SK-N-SH treated with all-trans-retinoic acid at 6 μM for 48 hours (cell line): ENCODE results near the gene BUB3.
A peak's percentile ranks its signal among the peaks of the same experiment; 100 is the strongest.

Experiments used
- ATAC-seq: fragments of 200-7000 bp; cut with Tn5 transposase; 3 replicates; pipeline ENCODE4 v1.9.1; 2020; ENCODE audit warnings: mild to moderate bottlenecking, moderate library complexity
- ARNTL ChIP-seq: fragments of 450-650 bp; formaldehyde crosslinking; IDR thresholded peaks from 2 replicates; pipeline ENCODE4 v1.5.0; 2020; ENCODE audit warnings: low read depth, mild to moderate bottlenecking, moderate library complexity, borderline replicate concordance
- BACH2 ChIP-seq: fragments of 250-450 bp; sonication (Bioruptor Pico); IDR thresholded peaks from 2 replicates; pipeline ENCODE4 v1.9.0; 2021; ENCODE audit warnings: mild to moderate bottlenecking, borderline replicate concordance
- CSDC2 ChIP-seq: fragments of 250-450 bp; sonication (Bioruptor Pico); IDR thresholded peaks from 2 replicates; pipeline ENCODE4 v1.5.0; 2020; ENCODE audit warnings: mild to moderate bottlenecking, moderate library complexity
- ESRRG ChIP-seq: fragments of 250-450 bp; sonication (Bioruptor Pico); IDR thresholded peaks from 2 replicates; pipeline ENCODE4 v1.6.1; 2021; ENCODE audit warnings: mild to moderate bottlenecking
- GLIS3 ChIP-seq: fragments of 250-450 bp; sonication (Bioruptor Pico); IDR thresholded peaks from 2 replicates; pipeline ENCODE4 v1.5.0; 2020; ENCODE audit warnings: mild to moderate bottlenecking, moderate library complexity
- OSR1 ChIP-seq: fragments of 250-450 bp; sonication (Bioruptor Pico); IDR thresholded peaks from 2 replicates; pipeline ENCODE4 v1.8.0; 2022; ENCODE audit warnings: moderate library complexity, mild to moderate bottlenecking, inconsistent platforms
- PPARA ChIP-seq: fragments of 250-450 bp; sonication (Bioruptor Pico); IDR thresholded peaks from 2 replicates; pipeline ENCODE4 v1.5.0; 2020; ENCODE audit warnings: mild to moderate bottlenecking, borderline replicate concordance
- RARB ChIP-seq: fragments of 250-450 bp; sonication (Bioruptor Pico); IDR thresholded peaks from 2 replicates; pipeline ENCODE4 v1.8.0; 2021; ENCODE audit warnings: mild to moderate bottlenecking, moderate library complexity
- SNAI2 ChIP-seq: fragments of 250-450 bp; sonication (Bioruptor Pico); IDR thresholded peaks from 2 replicates; pipeline ENCODE4 v1.5.0; 2020; ENCODE audit warnings: mild to moderate bottlenecking, moderate library complexity
- TCF4 ChIP-seq: fragments of 250-450 bp; sonication (Bioruptor Pico); IDR thresholded peaks from 2 replicates; pipeline ENCODE4 v1.8.0; 2021; ENCODE audit warnings: mild to moderate bottlenecking, moderate library complexity, borderline replicate concordance
- TOX ChIP-seq: fragments of 250-450 bp; sonication (Bioruptor Pico); IDR thresholded peaks from 2 replicates; pipeline ENCODE4 v1.8.0; 2021; ENCODE audit warnings: mild to moderate bottlenecking, moderate library complexity, borderline replicate concordance
- ZC3H10 ChIP-seq: fragments of 250-450 bp; sonication (Bioruptor Pico); IDR thresholded peaks from 2 replicates; pipeline ENCODE4 v1.5.1; 2021; ENCODE audit warnings: mild to moderate bottlenecking, moderate library complexity
- ZFP3 ChIP-seq: fragments of 250-450 bp; sonication (Bioruptor Pico); IDR thresholded peaks from 2 replicates; pipeline ENCODE4 v1.5.0; 2020; ENCODE audit warnings: mild to moderate bottlenecking, moderate library complexity
- ZFP30 ChIP-seq: fragments of 450-650 bp; formaldehyde crosslinking; IDR thresholded peaks from 2 replicates; pipeline ENCODE4 v1.5.0; 2022; ENCODE audit warnings: mild to moderate bottlenecking, moderate library complexity
- ZNF565 ChIP-seq: fragments of 450-650 bp; formaldehyde crosslinking; conservative IDR thresholded peaks from 2 replicates; pipeline ENCODE4 v1.5.0; 2020; ENCODE audit warnings: low read depth, mild to moderate bottlenecking, moderate library complexity
- ZNF70 ChIP-seq: fragments of 450-650 bp; formaldehyde crosslinking; IDR thresholded peaks from 2 replicates; pipeline ENCODE4 v1.5.0; 2020; ENCODE audit warnings: mild to moderate bottlenecking, moderate library complexity
- ZNF8 ChIP-seq: fragments of 450-650 bp; formaldehyde crosslinking; IDR thresholded peaks from 2 replicates; pipeline ENCODE4 v1.5.0; 2020; ENCODE audit warnings: mild to moderate bottlenecking, moderate library complexity
- TF ChIP-seq, protein P1 (sequence below): fragments of 250-450 bp; sonication (Bioruptor Pico); IDR thresholded peaks from 2 replicates; pipeline ENCODE4 v1.5.1; 2021; ENCODE audit warnings: mild to moderate bottlenecking, moderate library complexity
- TF ChIP-seq, protein P2 (sequence below): fragments of 250-450 bp; sonication (Bioruptor Pico); IDR thresholded peaks from 2 replicates; pipeline ENCODE4 v1.8.0; 2020; ENCODE audit warnings: mild to moderate bottlenecking, moderate library complexity, borderline replicate concordance
- TF ChIP-seq, protein P3 (sequence below): fragments of 250-450 bp; sonication (Bioruptor Pico); IDR thresholded peaks from 2 replicates; pipeline ENCODE4 v1.5.0; 2020; ENCODE audit warnings: mild to moderate bottlenecking, moderate library complexity
- TF ChIP-seq, protein P4 (sequence below): fragments of 250-450 bp; sonication (Bioruptor Pico); IDR thresholded peaks from 2 replicates; pipeline ENCODE4 v1.8.0; 2021; ENCODE audit warnings: low read depth, mild to moderate bottlenecking, moderate library complexity, borderline replicate concordance

The BUB3 gene

DNA sequence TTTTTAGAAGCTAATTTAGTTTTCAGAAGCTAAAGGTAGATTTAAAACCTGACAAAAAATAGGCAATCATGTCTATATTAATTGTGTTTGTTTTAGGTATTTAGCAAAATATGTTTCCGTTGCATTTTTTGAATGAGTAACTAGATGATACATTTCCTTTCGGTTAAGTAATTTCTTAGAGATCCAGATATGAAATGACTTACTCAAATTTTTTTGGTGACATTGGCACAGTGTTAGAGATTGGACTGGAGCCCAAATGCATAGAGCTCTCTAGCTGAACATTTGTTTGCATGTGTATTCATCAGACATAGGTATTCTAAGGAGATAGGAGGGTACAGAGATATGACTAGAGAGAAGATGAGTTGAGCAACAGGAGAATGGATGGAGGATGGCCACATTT lies 1.9 kb downstream of the BUB3 start:
- TF ChIP-seq PPARA (CRISPR knock-in tag) (no peak), ZNF70 (CRISPR knock-in tag) (no peak), ESRRG (CRISPR knock-in tag) (no peak), ZC3H10 (no peak), BACH2 (no peak), GLIS3 (CRISPR knock-in tag) (no peak), OSR1 (no peak), ZFP30 (CRISPR knock-in tag) (no peak), TCF4 (CRISPR knock-in tag) (no peak), RARB (no peak)
- TF ChIP-seq, protein P1, sequence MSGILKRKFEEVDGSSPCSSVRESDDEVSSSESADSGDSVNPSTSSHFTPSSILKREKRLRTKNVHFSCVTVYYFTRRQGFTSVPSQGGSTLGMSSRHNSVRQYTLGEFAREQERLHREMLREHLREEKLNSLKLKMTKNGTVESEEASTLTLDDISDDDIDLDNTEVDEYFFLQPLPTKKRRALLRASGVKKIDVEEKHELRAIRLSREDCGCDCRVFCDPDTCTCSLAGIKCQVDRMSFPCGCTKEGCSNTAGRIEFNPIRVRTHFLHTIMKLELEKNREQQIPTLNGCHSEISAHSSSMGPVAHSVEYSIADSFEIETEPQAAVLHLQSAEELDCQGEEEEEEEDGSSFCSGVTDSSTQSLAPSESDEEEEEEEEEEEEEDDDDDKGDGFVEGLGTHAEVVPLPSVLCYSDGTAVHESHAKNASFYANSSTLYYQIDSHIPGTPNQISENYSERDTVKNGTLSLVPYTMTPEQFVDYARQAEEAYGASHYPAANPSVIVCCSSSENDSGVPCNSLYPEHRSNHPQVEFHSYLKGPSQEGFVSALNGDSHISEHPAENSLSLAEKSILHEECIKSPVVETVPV (CRISPR knock-in tag): no peak
- TF ChIP-seq, protein P2, sequence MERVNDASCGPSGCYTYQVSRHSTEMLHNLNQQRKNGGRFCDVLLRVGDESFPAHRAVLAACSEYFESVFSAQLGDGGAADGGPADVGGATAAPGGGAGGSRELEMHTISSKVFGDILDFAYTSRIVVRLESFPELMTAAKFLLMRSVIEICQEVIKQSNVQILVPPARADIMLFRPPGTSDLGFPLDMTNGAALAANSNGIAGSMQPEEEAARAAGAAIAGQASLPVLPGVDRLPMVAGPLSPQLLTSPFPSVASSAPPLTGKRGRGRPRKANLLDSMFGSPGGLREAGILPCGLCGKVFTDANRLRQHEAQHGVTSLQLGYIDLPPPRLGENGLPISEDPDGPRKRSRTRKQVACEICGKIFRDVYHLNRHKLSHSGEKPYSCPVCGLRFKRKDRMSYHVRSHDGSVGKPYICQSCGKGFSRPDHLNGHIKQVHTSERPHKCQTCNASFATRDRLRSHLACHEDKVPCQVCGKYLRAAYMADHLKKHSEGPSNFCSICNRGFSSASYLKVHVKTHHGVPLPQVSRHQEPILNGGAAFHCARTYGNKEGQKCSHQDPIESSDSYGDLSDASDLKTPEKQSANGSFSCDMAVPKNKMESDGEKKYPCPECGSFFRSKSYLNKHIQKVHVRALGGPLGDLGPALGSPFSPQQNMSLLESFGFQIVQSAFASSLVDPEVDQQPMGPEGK: no peak

DNA sequence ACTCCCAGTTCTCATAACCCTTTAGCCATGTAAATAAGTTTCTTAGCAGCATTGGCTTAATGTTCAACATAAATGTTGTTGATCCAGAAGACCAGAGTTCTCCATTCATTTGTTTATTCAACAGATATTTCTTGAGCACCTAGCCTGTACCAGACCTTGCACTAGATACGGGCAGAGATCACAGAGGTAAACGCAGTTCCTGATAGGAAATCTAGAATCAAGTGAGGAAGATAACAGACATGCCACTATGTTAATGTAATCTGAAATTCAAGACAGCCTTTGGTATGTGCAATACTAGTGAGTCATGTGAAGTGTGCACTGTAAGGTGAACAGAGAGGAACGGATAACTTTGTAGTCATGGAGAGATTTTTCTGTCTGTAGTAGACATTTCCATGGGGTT lies 3.0 kb downstream of the BUB3 start:
- no peak for TF ChIP-seq ZNF8 (CRISPR knock-in tag)
- TF ChIP-seq, protein P2: no peak
- TF ChIP-seq OSR1: no peak
- TF ChIP-seq ZFP3 (CRISPR knock-in tag): no peak
- no peak for TF ChIP-seq TOX (CRISPR knock-in tag)
- no peak for TF ChIP-seq TCF4 (CRISPR knock-in tag)
- TF ChIP-seq, protein P3, sequence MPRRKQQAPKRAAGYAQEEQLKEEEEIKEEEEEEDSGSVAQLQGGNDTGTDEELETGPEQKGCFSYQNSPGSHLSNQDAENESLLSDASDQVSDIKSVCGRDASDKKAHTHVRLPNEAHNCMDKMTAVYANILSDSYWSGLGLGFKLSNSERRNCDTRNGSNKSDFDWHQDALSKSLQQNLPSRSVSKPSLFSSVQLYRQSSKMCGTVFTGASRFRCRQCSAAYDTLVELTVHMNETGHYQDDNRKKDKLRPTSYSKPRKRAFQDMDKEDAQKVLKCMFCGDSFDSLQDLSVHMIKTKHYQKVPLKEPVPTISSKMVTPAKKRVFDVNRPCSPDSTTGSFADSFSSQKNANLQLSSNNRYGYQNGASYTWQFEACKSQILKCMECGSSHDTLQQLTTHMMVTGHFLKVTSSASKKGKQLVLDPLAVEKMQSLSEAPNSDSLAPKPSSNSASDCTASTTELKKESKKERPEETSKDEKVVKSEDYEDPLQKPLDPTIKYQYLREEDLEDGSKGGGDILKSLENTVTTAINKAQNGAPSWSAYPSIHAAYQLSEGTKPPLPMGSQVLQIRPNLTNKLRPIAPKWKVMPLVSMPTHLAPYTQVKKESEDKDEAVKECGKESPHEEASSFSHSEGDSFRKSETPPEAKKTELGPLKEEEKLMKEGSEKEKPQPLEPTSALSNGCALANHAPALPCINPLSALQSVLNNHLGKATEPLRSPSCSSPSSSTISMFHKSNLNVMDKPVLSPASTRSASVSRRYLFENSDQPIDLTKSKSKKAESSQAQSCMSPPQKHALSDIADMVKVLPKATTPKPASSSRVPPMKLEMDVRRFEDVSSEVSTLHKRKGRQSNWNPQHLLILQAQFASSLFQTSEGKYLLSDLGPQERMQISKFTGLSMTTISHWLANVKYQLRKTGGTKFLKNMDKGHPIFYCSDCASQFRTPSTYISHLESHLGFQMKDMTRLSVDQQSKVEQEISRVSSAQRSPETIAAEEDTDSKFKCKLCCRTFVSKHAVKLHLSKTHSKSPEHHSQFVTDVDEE (CRISPR knock-in tag): no peak
- no peak for TF ChIP-seq SNAI2 (CRISPR knock-in tag)
- TF ChIP-seq, protein P4, sequence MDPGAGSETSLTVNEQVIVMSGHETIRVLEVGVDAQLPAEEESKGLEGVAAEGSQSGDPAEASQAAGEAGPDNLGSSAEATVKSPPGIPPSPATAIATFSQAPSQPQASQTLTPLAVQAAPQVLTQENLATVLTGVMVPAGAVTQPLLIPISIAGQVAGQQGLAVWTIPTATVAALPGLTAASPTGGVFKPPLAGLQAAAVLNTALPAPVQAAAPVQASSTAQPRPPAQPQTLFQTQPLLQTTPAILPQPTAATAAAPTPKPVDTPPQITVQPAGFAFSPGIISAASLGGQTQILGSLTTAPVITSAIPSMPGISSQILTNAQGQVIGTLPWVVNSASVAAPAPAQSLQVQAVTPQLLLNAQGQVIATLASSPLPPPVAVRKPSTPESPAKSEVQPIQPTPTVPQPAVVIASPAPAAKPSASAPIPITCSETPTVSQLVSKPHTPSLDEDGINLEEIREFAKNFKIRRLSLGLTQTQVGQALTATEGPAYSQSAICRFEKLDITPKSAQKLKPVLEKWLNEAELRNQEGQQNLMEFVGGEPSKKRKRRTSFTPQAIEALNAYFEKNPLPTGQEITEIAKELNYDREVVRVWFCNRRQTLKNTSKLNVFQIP: no peak
- TF ChIP-seq, protein P1 (CRISPR knock-in tag): no peak
- no peak for TF ChIP-seq ZFP30 (CRISPR knock-in tag)
- no peak for TF ChIP-seq ZNF565 (CRISPR knock-in tag)
- no peak for TF ChIP-seq ESRRG (CRISPR knock-in tag)
- TF ChIP-seq ZNF70 (CRISPR knock-in tag): no peak
- TF ChIP-seq ARNTL (CRISPR knock-in tag): no peak
- no peak for TF ChIP-seq GLIS3 (CRISPR knock-in tag)
- TF ChIP-seq BACH2: no peak
- TF ChIP-seq RARB: no peak
- TF ChIP-seq PPARA (CRISPR knock-in tag): no peak
- no peak for TF ChIP-seq CSDC2 (CRISPR knock-in tag)
- peak; percentile 7; the same call in 1 of the 3 replicates for ATAC-seq

More for the DNA sequence above, 1.9 kb downstream of the BUB3 start:
- no peak for ATAC-seq
